Stimulated activated CD4-positive, alpha-beta T cell treated with anti-CD3 and anti-CD28 coated beads, Interleukin-12 subunit alpha, Interleukin-12 subunit beta, amount 100 ng/mL, for 4 hours (primary cell): ENCODE data around the gene ARHGEF4.

Experiments used
- DNase-seq: peaks from one replicate; pipeline ENCODE4 v3.0.0-alpha.2; 2020

Gene ARHGEF4

DNA sequence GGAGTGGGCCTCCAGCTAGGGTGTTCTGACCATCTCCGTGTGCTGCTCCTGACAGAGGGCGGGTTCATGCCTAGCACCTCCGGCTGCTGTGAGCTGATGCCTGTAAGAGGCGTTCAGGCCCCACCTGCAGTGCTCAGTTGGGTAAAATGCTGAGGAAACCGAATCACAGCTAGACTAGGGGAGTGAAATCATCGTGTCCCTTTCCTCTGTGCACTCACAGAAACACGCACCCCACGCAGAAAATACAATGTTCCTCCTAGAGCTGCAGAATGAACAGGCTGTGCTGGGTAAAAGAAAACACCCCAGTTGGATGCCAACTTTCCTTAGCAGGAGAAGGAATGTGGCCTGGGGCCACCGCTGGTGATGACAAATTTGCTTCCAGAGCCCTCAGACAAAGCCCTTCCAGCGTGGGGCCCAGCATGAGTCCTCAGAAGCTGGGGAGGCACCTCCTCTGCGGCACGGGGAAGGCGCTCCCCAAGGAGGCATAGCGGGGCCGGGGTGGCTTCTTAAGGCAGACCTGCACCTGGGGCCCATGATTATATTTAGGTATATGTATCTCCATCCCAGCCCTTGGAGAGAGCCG is 16.3 kb upstream of the ARHGEF4 start:
- no peak for DNase-seq

DNA sequence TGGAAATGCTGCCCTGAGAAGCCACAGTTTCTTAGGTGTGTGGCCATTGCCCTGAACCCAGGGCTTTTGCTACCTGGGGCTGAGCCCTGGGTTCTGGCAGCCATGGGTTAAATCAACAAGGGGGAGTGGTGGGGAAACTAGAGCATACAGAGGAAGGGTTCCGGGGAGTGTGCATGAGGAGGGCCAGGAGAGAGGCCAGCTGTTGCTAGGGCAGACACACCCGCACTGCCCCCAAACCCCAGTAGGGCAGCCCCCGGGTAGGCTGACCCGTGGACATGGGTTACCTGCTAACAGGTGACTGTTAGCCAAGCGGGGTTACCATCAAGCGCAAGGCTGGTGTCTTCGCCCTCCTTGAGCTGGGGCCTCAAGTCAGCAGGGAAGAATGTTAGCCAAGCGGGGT is 14.8 kb upstream of the ARHGEF4 start:
- DNase-seq = no peak

DNA sequence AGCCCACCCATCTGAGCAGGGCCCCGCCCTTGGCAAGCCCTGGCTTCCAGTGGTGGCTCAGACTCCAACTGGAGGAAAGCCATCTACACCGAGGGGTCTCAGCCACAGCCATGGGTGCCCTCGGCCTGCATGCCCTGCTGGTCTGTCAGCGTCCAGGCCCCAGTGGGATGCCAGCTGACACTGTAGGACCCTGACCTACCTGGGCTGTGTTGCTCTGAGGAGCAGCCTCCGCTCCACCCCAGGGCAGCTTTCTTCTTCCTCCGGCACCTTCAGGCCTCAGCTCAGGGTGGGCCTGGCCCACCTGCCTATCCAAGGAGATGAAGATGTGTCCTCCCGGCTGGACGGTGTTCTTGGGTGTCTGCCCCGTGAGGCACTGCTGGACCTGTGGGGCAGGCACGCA is 13.9 kb upstream of the ARHGEF4 start:
- no peak for DNase-seq

GRCh38 chr2:130823171-130823885 is 13.4 kb upstream of the ARHGEF4 start:
- no peak for DNase-seq

DNA sequence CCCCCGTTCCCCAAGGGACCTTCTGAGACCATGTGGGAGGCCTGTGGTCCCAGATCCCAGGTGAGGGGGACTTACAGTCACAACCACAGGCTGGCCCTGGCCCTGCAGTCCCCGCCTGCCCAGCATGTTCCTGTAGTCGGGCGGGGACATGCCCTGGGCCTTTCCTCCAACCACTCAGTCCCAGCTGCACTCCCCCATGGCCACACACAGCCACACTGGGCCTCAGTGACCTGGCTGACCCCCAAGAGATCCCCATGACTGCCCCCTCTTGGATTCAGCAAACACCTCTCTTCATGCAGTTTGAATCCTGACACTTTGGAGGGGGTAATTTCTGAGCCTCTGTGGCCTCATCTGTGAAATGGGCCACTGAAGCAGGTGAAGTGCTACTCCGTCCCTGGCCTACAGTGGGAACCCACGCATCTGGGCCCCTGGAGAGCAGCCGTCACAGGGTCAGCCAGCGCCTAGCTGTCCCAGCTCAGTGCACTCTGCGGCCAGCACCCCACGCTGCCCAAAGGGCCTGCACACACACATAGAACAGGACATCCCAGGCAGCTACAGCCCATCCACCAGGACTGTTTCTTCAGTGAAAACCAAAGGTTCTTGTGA is 12.7 kb upstream of the ARHGEF4 start:
- no peak for DNase-seq

DNA sequence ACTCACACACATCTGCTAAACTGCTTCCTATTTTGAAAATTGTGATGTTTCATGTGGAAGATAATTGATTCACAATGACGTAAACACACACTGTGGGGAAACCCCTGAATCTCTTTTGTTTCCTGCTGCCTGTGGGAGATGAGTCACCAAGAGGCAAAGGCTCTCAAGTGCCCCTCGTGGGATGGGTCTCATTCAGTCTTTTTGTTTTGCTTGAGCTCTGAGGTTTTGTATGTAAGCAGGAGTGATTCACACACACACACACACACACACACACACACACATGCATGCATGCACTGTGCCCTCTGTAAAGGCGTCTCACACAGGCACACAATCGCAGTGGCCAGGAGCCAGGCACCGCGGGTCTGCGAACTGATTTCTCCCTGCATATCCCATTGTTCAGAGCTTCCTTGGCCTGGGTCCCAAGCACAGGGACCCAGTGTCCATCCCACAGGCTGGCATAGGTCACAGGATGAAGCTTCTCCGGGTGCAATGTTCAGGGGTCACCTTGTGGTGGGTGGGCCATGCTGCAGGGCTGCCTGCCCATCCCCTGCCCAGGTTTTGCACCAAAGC is 12.1 kb upstream of the ARHGEF4 start:
- DNase-seq = peak; percentile 56

DNA sequence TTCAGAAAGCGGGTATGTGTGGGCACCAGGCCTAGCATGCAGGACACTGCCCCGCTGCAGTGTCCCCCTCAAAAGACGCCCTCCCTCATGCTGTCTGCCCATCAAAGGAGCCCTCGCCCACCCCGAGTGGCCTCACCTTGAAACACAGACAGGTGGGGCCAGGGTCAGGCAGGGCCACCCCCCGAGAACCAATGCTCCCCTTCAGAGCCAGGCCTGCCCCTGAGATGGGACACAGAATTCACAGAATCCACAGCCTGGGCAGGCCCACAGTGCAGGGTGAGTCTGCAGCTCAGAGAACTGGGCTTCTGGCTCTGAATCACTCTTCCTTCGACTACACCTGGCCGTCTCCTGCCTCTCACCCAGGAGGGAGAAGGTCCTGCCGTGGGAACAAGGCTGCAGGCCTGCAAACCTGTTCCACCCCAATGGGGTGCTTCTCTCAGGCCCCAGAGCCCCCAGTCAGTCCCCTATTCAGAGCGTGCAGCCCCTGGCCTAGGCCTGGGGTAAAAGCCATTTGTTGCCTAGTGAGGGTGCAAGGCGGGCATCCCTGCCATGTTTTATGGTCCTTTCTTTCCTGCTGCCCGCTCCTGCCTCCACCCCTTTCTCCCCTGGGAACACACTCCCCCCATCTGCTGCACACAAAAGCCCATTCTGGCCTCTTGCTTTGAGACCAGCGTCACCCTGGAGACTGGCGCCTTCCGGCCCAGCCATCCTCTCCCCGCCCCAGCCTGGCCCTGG is 11.3 kb upstream of the ARHGEF4 start:
- no peak for DNase-seq

GRCh38 chr2:130825966-130826253 is 10.8 kb upstream of the ARHGEF4 start:
- no peak for DNase-seq

DNA sequence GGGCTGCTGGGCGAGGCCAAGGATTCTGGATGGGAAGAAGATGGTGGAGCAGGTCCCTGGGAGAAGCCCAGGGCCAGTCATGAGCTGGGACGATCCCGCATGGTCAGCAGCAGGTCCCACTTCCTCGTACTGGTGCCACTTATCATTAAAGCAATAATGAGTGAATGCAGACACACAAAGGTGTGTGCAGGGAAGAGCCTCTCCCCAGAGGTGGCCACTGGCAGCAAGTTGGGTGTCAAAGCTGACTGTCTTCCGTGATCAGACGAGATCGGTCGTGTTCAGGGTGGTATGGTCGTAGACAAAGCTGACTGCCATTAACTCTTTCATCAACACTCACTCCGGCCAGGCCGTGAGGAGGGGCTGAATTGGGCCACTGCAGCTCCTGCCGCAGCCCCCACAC is 10.3 kb upstream of the ARHGEF4 start:
- DNase-seq = no peak

DNA sequence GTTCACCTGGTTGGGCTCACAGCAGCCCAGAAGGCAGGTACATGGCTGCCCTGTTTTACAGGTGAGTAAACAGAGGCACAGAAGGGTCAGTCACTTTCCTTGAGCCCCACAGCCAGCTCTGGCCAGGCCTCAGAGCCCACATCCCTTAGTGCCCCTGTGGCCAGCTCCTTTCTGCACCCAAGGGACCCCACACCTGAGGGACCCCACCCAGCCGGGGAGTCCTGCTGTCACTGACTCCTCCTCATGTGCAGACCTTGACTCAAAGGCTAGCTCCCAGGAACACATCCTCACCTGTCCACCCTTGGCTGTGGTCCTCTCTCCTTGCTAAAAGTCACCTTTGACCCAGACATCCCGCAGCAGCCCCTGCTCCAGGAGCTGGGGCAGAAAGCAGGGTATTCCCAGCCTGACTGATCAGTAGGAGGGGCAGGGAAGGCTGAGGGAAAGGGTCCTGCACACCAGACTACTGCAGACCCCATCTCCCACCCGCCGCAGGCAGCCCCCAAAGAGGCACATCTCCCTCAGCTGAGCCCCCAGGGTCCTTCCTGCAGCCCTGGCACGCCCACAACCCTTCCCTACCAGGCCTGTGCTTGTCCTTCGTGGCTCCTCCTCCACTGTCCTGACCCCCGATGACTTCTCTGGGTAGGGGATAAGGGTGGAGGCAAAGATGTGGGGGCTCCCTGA is 9.8 kb upstream of the ARHGEF4 start:
- DNase-seq = no peak

GRCh38 chr2:130827502-130828251 is 9.0 kb upstream of the ARHGEF4 start:
- DNase-seq = no peak

GRCh38 chr2:130828461-130828860 is 8.3 kb upstream of the ARHGEF4 start:
- DNase-seq = no peak

DNA sequence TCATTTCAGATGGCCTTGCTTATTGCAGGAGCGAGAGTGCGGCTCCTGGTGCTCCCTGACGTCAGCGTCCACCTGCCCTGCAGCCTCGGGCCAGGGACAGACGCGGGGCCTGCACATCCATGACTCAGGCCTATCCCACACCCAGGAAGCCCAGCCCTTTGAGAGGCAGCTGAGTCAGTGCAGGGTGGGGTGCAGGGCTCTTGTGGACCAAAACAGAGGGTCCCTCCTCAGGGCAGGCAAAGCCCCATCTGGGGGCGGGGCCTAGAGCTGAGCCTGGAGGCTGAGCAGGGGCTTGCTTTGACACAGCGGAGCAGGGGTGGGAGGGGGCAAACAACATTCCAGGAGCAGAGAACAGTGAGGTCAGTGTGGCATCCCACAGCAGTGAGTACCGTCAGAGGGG is 7.7 kb upstream of the ARHGEF4 start:
- DNase-seq = no peak

DNA sequence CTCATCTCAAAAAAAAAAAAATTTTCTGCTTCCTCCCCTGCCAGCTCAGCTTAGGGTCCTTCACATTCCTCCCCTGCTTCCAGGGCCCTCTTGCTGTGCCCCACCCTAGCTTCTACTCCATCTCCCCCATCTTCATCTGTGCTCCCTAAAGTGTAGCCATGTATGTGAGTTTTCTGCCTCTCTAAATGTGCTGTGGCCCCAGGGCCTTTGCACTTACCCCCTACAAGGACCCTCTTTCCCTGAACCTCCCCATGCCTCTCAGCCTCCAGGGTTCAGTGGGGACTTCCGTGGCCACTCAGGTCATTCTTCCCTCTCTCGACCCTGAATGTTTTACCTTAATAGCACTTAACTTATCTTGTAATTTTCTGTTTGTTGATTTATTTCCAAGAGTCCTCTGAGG is 6.2 kb upstream of the ARHGEF4 start:
- DNase-seq = no peak

- no peak for DNase-seq
Observed at GRCh38 chr2:130831356-130831755, 5.4 kb upstream of the ARHGEF4 start.

GRCh38 chr2:130832296-130832940 is 4.3 kb upstream of the ARHGEF4 start:
- no peak for DNase-seq

GRCh38 chr2:130834091-130834930 is 2.4 kb upstream of the ARHGEF4 start:
- no peak for DNase-seq

DNA sequence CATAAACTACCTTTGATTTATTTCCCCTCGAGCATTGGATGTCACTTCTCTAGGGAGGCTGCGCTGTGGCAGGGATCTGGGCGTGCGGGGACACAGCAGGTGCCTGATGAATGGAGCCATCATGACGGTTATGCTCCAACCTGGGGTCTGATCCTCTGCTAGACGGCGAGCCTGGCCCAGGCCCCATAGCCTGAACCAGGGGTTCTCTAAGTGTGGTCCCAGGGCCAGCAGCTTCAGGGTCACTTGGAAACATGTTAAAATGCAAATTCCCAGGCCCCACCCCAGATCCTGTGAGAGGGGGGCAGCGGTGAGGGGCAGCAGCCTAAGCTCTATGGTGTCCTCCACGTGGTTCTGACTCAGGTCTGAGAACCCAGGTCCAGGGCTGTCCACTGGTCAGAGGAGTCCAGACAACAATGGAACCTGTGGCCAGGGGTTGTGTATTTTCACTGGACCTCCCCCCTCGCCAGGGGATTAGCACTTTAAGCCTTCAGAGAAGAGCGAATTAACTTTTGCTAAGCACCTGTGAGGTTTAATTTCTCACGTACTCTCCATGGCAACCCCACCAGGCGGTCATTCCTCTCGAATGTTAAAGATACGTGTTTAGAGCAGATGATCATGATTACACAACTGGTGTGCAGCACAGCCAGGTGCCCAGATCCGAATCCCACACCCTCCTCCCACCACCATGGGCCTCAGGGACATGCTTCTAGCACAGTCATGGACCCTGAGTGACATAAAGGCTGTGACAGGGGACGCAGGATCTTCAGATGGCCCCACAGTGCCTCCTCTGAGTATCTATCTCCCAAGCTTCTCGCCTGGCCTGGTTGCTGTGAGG is 1.6 kb upstream of the ARHGEF4 start:
- no peak for DNase-seq

DNA sequence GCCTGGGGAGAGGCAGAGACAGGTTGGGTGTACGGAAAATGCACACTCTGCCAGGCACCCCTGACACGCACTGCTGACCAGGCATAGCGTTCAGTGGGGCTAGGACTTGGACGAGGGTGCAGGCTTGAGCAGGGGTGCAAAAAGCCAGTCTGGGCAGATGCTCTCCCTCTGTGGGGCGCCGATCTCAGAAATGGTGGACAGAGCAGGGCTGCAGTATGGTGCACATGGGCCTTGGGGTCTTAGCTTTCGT is 1.0 kb upstream of the ARHGEF4 start:
- no peak for DNase-seq

DNA sequence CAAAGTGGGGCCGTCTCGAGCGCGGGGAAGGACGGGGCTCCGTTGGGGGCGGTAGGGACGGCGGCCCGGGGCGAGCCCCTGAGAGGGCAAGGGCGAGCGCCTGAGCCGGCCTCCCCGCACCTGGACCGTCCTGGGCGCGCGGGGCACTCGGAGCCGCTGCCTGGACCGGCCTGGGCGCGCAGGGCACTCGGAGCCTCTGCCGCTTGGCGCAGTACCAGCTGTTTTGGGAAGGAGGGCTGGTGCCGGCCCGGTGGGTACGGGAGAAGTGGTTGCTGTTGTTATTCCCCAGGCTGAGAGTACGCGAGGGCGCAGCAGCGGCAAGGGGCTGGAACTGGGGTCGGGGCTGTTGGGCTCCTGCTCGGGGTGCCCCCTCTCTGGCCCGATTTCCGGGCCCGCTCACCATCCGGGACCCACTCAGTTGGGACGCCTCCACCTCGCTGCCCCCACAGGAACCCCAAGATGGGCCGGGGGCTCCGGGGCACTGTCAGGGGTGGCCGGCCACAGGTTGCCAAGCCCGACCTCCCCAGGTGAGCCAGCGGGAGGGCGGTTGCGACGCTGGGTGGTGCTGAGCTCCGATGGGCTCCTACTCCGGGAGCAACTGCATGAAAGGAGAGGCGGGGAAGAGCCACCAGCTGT is 579 bp downstream of the ARHGEF4 start:
- DNase-seq = no peak
